GM23248 (cell line): ENCODE data around the gene CDC45.

Experiments
- EZH2 ChIP-seq: fragments of 200-600 bp; sonication (generic); IDR thresholded peaks from 2 replicates; pipeline ENCODE4 v1.6.1; 2018; ENCODE audit warnings: antibody characterized with exemption, mild to moderate bottlenecking; ENCODE audit not compliant: insufficient read depth, poor library complexity, severe bottlenecking
- EZH2phosphoT487 ChIP-seq: fragments of 200-600 bp; sonication (generic); IDR thresholded peaks from 2 replicates; pipeline ENCODE4 v1.6.1; 2018; ENCODE audit warnings: antibody characterized with exemption, moderate library complexity, mild to moderate bottlenecking, low read depth; ENCODE audit not compliant: insufficient read depth

DNA sequence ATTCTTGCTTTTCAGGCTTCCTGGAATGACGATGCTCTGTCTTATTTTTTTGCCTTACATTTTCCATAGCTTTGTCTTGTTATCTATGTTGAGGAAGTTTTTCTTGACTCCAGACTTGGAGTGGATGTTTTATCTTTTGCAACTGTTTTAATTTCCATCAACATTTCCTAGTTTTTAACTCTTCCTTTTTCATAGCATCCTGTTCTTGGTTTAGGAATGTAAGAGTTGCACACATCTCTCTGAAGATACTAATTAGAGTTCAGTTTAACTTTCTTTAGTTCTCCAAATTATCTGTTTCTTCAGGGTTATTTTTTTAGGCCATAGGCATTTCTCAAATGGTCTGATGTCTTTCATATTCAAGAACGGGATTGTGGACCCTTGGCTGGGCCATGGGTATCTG is 34.1 kb downstream of the CDC45 start:
- no peak for TF ChIP-seq EZH2phosphoT487
- no peak for TF ChIP-seq EZH2
